NCI-H82 treated with DMSO at 0.1 percent for 48 hours (cell line): Measurements from ENCODE around the gene DIPK1C.

ENCODE experiments used
- DNase-seq: peaks from one replicate; lab custom pipeline; 2025; ENCODE audit not compliant: unreplicated experiment; lab: John Stamatoyannopoulos, UW

The DIPK1C gene

GRCh38 chr18:74390900-74391299 lies 66.2 kb downstream of the DIPK1C start:
- DNase-seq = no peak

- no peak for DNase-seq
Observed at GRCh38 chr18:74389991-74390390, 67.1 kb downstream of the DIPK1C start.

GRCh38 chr18:74389171-74389927 lies 67.8 kb downstream of the DIPK1C start:
- DNase-seq = no peak

- no peak for DNase-seq
Observed at GRCh38 chr18:74388227-74388626, 68.9 kb downstream of the DIPK1C start.

- DNase-seq = no peak
Observed at GRCh38 chr18:74387383-74387782, 69.7 kb downstream of the DIPK1C start.
